GM12878 (cell line): ENCODE measurements around the gene DLG2. TPM values are rescaled to one million over a fixed set of nuclear protein-coding genes. Genes with fewer than 3 reads are reported as not detected.

Experiments used
- ATAC-seq: fragments of 200-7000 bp; cut with Tn5 transposase; 3 replicates; pipeline ENCODE4 v1.9.1; 2020; ENCODE audit warnings: mild to moderate bottlenecking, moderate library complexity
- BruUV-seq: library from RNA; stranded (reverse); fragments of 400-500 nt; replicated peaks from 2 replicates; lab custom pipeline; 2021; lab: Mats Ljungman, UMichigan
- CTCF ChIA-PET: fragments of 300-600 bp; sonication (Branson Sonifier 250); formaldehyde crosslinking; extraction: SDS; loops from one replicate; lab custom pipeline; 2021; ENCODE audit warnings: inconsistent platforms; lab: Yijun Ruan, JAX
- POLR2A ChIA-PET: fragments of 350-600 bp; formaldehyde crosslinking; extraction: SDS; loops from one replicate; lab custom pipeline; 2021; ENCODE audit warnings: inconsistent platforms; lab: Charles Lee
- RAD21 ChIA-PET: fragments of 300-600 bp; sonication (Branson Sonifier 250); formaldehyde crosslinking; loops from one replicate; lab custom pipeline; 2023; ENCODE audit warnings: antibody characterized with exemption; ENCODE audit not compliant: unreplicated experiment; lab: Charles Lee
- SMC1A ChIA-PET: fragments of 300-600 bp; sonication (Branson Sonifier 250); formaldehyde crosslinking; loops from one replicate; lab custom pipeline; 2023; ENCODE audit not compliant: unreplicated experiment, uncharacterized antibody; lab: Charles Lee
- DNase-seq: peaks from one replicate; pipeline ENCODE4 v3.0.0-alpha.2; 2011; ENCODE audit warnings: low read depth, low spot score
- FAIRE-seq: peaks from 3 replicates; lab custom pipeline; 2011; peaks lifted over from hg19 to GRCh38; lab: Jason Lieb, UNC
- H2AFZ ChIP-seq: 2 replicates; pipeline ENCODE4 v1.6.0; 2011; ENCODE audit warnings: low read depth, low read length, control low read depth; ENCODE audit not compliant: control insufficient read depth
- H3K27ac ChIP-seq: 2 replicates; pipeline ENCODE4 v1.5.1; 2011; ENCODE audit warnings: control low read depth; ENCODE audit not compliant: control insufficient read depth, insufficient read depth
- H3K27me3 ChIP-seq, 2 experiments: replicated peaks in 1 of 2; 2 replicates each; pipeline versions ENCODE4 v1.6.0 to v1.6.1; 2011; ENCODE audit warnings: low read length in 1 of 2; ENCODE audit not compliant: control insufficient read depth in 2 of 2, insufficient read depth in 2 of 2
- H3K36me3 ChIP-seq, 2 experiments: 2 replicates each; pipeline ENCODE4 v1.5.1; 2011; ENCODE audit warnings: low read length in 1 of 2; ENCODE audit not compliant: control insufficient read depth in 2 of 2, insufficient read depth in 2 of 2
- H3K4me1 ChIP-seq: 2 replicates; pipeline ENCODE4 v1.6.1; 2011; ENCODE audit warnings: mild to moderate bottlenecking, low read length, moderate library complexity, mixed read lengths; ENCODE audit not compliant: control insufficient read depth, insufficient read depth
- H3K4me2 ChIP-seq: 2 replicates; pipeline ENCODE4 v1.6.0; 2011; ENCODE audit warnings: control low read depth; ENCODE audit not compliant: control insufficient read depth, insufficient read depth
- H3K4me3 ChIP-seq: fragments of 200-600 bp; sonication (generic); 2 replicates; pipeline ENCODE4 v1.5.1; 2016
- H3K79me2 ChIP-seq: 2 replicates; pipeline ENCODE4 v1.6.0; 2011; ENCODE audit warnings: low read length; ENCODE audit not compliant: control insufficient read depth, insufficient read depth
- H3K9ac ChIP-seq: 2 replicates; pipeline ENCODE4 v1.8.0; 2011; ENCODE audit warnings: low read length, control low read depth, mixed read lengths; ENCODE audit not compliant: control insufficient read depth, insufficient read depth
- H3K9me3 ChIP-seq: replicated peaks from 3 replicates; pipeline ENCODE4 v1.5.1; 2011; ENCODE audit warnings: mild to moderate bottlenecking, low read length; ENCODE audit not compliant: control insufficient read depth, insufficient read depth
- H4K20me1 ChIP-seq: 2 replicates; pipeline ENCODE4 v1.6.0; 2011; ENCODE audit not compliant: control insufficient read depth, insufficient read depth
- CHD2 ChIP-seq: IDR thresholded peaks from 2 replicates; pipeline ENCODE4 v1.6.1; 2011; ENCODE audit warnings: low read depth, low read length, improper control_type of control experiment, borderline replicate concordance
- ETV6 ChIP-seq, 2 experiments: fragments of 450-650 bp in 1 of 2; IDR thresholded peaks in 1 of 2; conservative IDR thresholded peaks in 1 of 2; 2 replicates each; pipeline ENCODE4 v1.6.1; 2014; ENCODE audit warnings: antibody characterized with exemption in 1 of 2, borderline replicate concordance in 1 of 2, low read depth in 1 of 2, mild to moderate bottlenecking in 1 of 2, moderate library complexity in 1 of 2
- FOS ChIP-seq: IDR thresholded peaks from 3 replicates; pipeline ENCODE4 v1.6.1; 2011; ENCODE audit warnings: borderline replicate concordance; ENCODE audit not compliant: insufficient read length; ENCODE audit errors: extremely low read depth
- HDAC6 ChIP-seq: fragments of 200-600 bp; sonication (generic); IDR thresholded peaks from one replicate; pipeline ENCODE4 v1.8.0; 2017; ENCODE audit warnings: antibody characterized with exemption; ENCODE audit not compliant: unreplicated experiment
- JUNB ChIP-seq: IDR thresholded peaks from 2 replicates; pipeline ENCODE4 v1.6.1; 2016; ENCODE audit warnings: antibody characterized with exemption, mild to moderate bottlenecking
- NBN ChIP-seq: fragments of 450-650 bp; IDR thresholded peaks from 2 replicates; pipeline ENCODE4 v1.6.1; 2016
- RELA ChIP-seq: fragments of 450-650 bp; IDR thresholded peaks from 2 replicates; pipeline ENCODE4 v1.8.0; 2014; ENCODE audit warnings: borderline replicate concordance; ENCODE audit not compliant: partially characterized antibody
- RFX5 ChIP-seq: IDR thresholded peaks from 2 replicates; pipeline ENCODE4 v1.6.1; 2011; ENCODE audit warnings: low read depth, low read length, improper control_type of control experiment
- SIN3A ChIP-seq: IDR thresholded peaks from 2 replicates; pipeline ENCODE4 v1.6.1; 2012; ENCODE audit warnings: low read depth, low read length, improper control_type of control experiment
- SMARCA5 ChIP-seq: fragments of 450-650 bp; IDR thresholded peaks from 2 replicates; pipeline ENCODE4 v1.6.1; 2017; ENCODE audit warnings: mild to moderate bottlenecking
- SREBF2 ChIP-seq: IDR thresholded peaks from 2 replicates; pipeline ENCODE4 v1.6.1; 2012; ENCODE audit warnings: mild to moderate bottlenecking, low read length
- YY1 ChIP-seq: IDR thresholded peaks from 2 replicates; pipeline ENCODE4 v1.6.1; 2011; ENCODE audit warnings: low read depth, mild to moderate bottlenecking, low read length
- ZNF207 ChIP-seq: fragments of 450-650 bp; IDR thresholded peaks from 2 replicates; pipeline ENCODE4 v1.6.1; 2014; ENCODE audit warnings: antibody characterized with exemption, mild to moderate bottlenecking, borderline replicate concordance
- ZNF217 ChIP-seq: fragments of 450-650 bp; IDR thresholded peaks from 2 replicates; pipeline ENCODE4 v1.6.1; 2017; ENCODE audit warnings: antibody characterized with exemption, mild to moderate bottlenecking
- WGBS: methylation state at CpG from one replicate; pipeline ENCODE4 v1.1.6; 2016; ENCODE audit warnings: low lambda C conversion rate; ENCODE audit not compliant: insufficient replicate concordance, insufficient coverage; ENCODE audit errors: missing lambda C conversion rate; 5-methylcytosine and 5-hydroxymethylcytosine counted together
- in situ Hi-C: fragments of 300-500 bp; cut with MboI; formaldehyde crosslinking; loops from 9 replicates; pipeline ENCODE4 v1.14.3; 2018; ENCODE audit warnings: mixed read lengths
- intact Hi-C: fragments of 100-400 bp; cut with micrococcal nuclease; formaldehyde crosslinking; loops from one replicate; pipeline ENCODE4 v1.14.2; 2022; ENCODE audit not compliant: unreplicated experiment
- polyA plus RNA-seq, 11 experiments: library from polyadenylated mRNA; depleted of rRNA in 4 of 11; unstranded in 6 of 11; stranded (reverse) in 5 of 11; fragments of >200 nt; fragmentation: Nextera tagmentation in 4 of 11; fragmentation: Illumina TruSeq in 1 of 11; extraction: Ambion mirVana in 4 of 11; extraction: Trizol in 1 of 11; gene quantifications; 1 replicate in 1 of 11; 2 replicates in 10 of 11; pipeline versions ENCODE4 v1.2.1 to v1.2.3, GENCODE V29; 2011 to 2016; ENCODE audit warnings: inconsistent platforms in 2 of 11, missing spikeins in 2 of 11, low read depth in 1 of 11
- total RNA-seq, 4 experiments: library from RNA; depleted of rRNA in 3 of 4; stranded (reverse); fragments of >200 nt in 3 of 4; fragmentation: Illumina TruSeq in 1 of 4; extraction: Trizol in 1 of 4; gene quantifications; 2 replicates each; pipeline versions ENCODE4 v1.2.1 to v1.2.3, GENCODE V29; 2013 to 2021
- TF ChIP-seq, protein P1 (sequence below): IDR thresholded peaks from 2 replicates; pipeline ENCODE4 v1.6.1; 2011; ENCODE audit warnings: mild to moderate bottlenecking, low read depth, low read length, moderate library complexity; ENCODE audit not compliant: insufficient replicate concordance
- TF ChIP-seq, protein P2 (sequence below): fragments of 450-650 bp; IDR thresholded peaks from 2 replicates; pipeline ENCODE4 v1.6.1; 2018; ENCODE audit warnings: borderline replicate concordance, mild to moderate bottlenecking; ENCODE audit not compliant: partially characterized antibody

DLG2 gene
- total and polyA plus RNA-seq, 10 of the 15 experiments (the other 5 are each of a cell fraction or from before 2014, with no cell fraction given): 0.09 to 0.98 (median 0.35) TPM

DNA sequence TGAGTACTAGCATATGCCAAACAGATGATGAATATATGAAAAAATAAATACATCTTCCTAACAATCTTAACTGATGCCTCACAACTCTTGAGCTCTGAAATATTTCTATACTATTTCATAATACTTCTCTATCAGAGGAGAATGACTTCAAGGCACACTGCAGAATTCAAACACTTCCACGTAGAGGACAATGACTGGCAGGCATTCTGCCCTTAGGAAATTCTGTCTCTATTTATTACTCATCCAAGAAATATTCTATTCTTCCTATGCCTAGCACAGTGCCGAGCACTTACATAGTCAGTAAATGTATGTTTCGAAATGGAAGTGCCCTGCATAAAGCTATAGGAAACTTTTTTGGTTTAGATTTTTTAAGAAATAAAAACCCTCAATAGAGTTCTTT is 809.1 kb downstream of the DLG2 start:
- ChIA-PET SMC1A (interaction anchor here (0.9 kb wide), 1 partner anchor 31 kb away, joined by 3 read pairs; no protein-coding TSS in a partner anchor), CTCF (no interaction called here), POLR2A (no interaction called here), RAD21 (no interaction called here)
- DNase-seq (no peak), ATAC-seq (no peak), FAIRE-seq (no peak)
- in situ Hi-C loops: no loop called here
- TF ChIP-seq FOS (no peak), NBN (no peak), RFX5 (no peak), SREBF2 (no peak), RELA (no peak), CHD2 (no peak), ETV6 (conservative IDR thresholded peaks at IDR 0.05 in 1 of 2, IDR thresholded peaks at IDR 0.05 in 1 of 2; ENCODE audit: borderline replicate concordance in 1 of 2, low read depth in 1 of 2) (no peak), JUNB (no peak), SIN3A (no peak), SMARCA5 (no peak), HDAC6 (no peak), ZNF207 (no peak), YY1 (no peak), ZNF217 (no peak)
- TF ChIP-seq, protein P1, sequence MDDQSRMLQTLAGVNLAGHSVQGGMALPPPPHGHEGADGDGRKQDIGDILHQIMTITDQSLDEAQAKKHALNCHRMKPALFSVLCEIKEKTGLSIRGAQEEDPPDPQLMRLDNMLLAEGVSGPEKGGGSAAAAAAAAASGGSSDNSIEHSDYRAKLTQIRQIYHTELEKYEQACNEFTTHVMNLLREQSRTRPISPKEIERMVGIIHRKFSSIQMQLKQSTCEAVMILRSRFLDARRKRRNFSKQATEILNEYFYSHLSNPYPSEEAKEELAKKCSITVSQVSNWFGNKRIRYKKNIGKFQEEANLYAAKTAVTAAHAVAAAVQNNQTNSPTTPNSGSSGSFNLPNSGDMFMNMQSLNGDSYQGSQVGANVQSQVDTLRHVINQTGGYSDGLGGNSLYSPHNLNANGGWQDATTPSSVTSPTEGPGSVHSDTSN: no peak
- TF ChIP-seq, protein P2, sequence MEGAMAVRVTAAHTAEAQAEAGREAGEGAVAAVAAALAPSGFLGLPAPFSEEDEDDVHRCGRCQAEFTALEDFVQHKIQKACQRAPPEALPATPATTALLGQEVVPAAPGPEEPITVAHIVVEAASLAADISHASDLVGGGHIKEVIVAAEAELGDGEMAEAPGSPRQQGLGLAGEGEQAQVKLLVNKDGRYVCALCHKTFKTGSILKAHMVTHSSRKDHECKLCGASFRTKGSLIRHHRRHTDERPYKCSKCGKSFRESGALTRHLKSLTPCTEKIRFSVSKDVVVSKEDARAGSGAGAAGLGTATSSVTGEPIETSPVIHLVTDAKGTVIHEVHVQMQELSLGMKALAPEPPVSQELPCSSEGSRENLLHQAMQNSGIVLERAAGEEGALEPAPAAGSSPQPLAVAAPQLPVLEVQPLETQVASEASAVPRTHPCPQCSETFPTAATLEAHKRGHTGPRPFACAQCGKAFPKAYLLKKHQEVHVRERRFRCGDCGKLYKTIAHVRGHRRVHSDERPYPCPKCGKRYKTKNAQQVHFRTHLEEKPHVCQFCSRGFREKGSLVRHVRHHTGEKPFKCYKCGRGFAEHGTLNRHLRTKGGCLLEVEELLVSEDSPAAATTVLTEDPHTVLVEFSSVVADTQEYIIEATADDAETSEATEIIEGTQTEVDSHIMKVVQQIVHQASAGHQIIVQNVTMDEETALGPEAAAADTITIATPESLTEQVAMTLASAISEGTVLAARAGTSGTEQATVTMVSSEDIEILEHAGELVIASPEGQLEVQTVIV: no peak
- Histone ChIP-seq H3K4me2 (no peak overlapping the region), H3K9ac (no peak overlapping the region), H3K27me3 (no peaks in the 10 kb centered on the region), H2AFZ (no peak overlapping the region), H4K20me1 (no peaks in the 10 kb centered on the region), H3K79me2 (no peaks in the 10 kb centered on the region), H3K36me3 (no peaks in the 10 kb centered on the region), H3K27ac (no peak overlapping the region), H3K4me3 (no peak overlapping the region), H3K9me3 (no peaks in the 10 kb centered on the region), H3K4me1 (no peaks in the 10 kb centered on the region)
- intact Hi-C loops: no loop called here
- WGBS: 0% methylated on average over 3 of the region's 3 CpGs
- BruUV-seq: no TSS peak
